ENCODE measurements around the gene AKNA.

The AKNA gene

DNA sequence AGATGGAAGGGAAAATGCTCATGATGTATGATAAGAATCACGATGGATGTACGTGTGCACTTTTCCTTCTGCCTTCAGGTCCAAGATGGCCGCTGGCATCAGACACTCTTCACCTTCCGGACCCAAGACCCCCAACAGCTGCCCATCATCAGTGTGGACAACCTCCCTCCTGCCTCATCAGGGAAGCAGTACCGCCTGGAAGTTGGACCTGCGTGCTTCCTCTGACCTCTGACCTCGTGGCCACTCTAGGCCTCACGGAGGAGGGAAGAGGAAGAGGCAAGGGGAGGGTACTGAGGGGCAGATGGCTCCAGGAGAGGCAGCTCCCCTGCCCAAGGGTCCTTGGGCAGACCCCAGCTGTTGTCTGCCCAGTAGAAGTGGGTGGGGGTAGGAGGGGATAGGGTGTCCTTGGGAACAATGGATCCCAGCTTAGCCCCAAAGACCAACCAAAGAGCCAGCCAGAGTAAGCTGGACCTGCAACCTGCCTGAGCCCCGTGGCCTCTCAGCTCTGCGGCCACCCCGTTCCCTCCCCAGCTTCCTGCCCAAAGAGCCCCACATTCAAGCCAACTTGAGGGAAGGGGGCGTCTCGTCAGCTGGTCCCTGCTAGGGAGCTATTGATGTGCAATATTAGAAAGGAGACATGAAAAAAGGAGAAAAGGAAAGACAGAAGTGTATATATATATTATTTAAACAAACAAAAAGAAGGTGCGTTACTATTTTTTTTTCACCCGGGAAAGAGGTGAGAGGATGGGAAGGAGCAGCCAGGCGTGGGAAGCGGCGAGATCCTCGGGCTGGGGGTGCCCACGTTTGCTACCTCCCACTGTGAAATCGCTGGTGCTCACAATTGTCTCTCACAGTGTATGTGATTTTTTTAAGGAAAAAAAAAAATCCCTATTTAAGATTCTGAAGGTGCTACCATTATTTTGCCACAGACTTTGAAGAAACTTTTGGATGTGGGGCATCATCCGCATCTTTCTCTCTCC, 77.0 kb downstream of the AKNA start:
- in situ Hi-C loops (cut with MboI; ENCODE audit: low sequenced_read_pairs): no loop called here

DNA sequence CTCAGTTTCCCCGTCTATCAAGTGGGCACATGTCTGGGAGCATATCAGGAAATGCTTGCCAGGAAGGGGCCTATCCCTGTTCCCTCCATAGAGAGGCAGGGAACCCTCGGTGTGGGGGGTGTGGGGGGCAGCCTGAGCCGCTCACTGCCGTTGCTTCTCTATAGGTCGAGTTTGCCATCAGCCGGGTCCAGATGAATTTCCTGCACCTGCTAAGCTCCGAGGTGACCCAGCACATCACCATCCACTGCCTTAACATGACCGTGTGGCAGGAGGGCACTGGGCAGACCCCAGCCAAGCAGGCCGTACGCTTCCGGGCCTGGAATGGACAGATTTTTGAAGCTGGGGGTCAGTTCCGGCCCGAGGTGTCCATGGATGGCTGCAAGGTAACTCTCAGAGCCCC, 78.7 kb downstream of the AKNA start:
- in situ Hi-C loops (cut with MboI; ENCODE audit: low sequenced_read_pairs): no loop called here

DNA sequence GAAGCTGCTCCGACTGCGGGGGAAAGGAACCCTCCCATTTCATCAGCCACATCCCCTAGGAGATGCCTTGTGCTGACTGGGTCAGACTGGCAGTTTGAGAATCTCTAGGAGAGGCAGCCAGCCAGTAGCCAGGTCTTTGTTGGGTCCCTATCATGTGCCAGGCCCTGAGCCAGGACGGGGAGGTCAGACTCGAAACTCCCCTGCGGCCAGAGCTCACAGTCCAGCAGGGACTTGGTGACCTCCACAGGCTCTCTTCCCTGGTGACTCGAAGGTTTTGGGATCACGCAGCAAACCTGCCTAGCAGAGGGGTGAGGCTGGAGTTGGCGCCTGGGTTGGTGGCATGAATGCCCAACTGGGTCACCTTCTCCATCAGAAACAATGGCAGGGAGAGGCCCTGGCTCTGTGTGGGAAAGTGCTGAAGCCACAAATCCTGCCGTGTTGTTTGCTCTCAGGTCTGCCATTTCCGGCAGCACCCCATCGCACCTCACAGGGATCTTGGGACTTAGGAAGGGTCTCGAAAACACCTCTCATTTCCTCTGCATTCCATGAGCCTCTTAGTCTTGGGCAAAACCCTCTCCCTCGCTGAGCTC, 79.3 kb downstream of the AKNA start:
- in situ Hi-C loops (cut with MboI; ENCODE audit: low sequenced_read_pairs): no loop called here

DNA sequence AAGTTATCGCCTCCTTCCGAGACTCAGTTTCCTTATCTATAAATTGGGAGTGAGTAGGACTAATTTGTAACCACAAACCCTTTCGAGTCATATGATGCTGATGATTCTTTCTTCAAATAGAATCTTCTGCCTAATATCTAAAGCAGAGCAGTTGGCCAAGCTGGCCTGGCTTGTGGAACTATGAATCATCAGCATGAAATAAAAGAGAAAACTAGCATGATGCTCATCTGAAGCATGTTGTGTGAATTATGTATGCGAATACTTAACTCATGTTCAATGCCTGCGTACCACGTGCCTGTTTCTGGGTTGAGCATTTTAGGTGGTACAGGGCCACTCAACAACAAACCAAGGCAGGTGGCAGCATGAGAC, 79.9 kb downstream of the AKNA start:
- in situ Hi-C loops (cut with MboI; ENCODE audit: low sequenced_read_pairs): no loop called here

DNA sequence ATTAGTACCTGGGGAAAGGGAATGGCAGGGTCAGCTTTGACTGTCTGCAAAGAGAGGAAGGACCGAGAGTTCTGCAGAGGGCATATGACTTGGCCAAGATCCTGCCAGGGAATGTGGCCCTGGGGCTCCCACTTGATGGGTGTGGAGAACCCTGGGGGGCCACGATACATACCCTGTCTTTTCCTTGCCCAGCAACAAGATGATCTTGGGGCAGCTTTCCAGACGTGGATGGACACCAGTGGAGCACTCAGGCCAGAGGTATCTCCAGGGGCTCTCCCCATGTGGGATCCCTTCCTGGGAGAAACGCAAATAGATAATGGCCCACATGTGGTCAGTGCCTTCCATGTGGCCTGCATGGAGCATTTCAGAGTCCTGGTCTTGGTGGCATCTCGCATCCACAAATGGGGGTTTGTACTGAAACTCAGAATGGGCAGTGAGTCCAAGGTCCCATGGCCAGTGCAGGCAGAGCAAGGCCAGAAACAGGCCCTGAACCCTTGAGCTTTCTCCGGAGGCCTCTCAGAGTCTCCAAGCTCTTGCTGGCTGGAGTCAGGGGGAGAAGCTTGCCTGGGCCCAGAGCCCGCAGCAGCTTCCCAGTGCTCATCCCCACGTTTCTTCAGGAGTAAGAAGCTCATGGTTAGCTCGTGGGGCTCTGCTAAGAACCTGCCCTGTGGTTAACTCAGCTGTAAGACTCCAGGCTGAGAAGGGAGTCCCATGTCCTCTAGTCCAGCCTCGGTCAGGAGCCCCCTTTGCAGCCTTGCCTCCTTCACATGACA, 83.2 kb downstream of the AKNA start:
- in situ Hi-C loops (cut with MboI; ENCODE audit: low sequenced_read_pairs): no loop called here

DNA sequence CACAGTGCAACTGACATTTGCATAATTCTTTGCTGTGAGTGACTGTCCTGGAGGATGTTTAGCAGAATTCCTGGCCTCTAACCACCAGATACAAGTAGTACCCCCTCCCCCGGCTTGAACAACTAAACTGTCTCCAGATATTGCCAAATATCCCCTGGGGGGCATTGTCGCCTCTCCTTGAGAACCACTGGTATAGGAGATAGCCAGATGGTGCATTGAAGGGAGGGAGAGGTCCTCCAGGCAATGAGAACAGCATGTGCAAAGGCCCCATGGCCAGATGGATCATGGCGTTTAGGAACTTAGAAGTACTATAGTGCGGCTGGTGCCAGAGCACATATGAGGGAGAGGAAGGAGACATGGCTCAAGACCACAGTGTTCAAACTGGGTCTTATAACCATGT, 83.8 kb downstream of the AKNA start:
- in situ Hi-C loops (cut with MboI; ENCODE audit: low sequenced_read_pairs): no loop called here

DNA sequence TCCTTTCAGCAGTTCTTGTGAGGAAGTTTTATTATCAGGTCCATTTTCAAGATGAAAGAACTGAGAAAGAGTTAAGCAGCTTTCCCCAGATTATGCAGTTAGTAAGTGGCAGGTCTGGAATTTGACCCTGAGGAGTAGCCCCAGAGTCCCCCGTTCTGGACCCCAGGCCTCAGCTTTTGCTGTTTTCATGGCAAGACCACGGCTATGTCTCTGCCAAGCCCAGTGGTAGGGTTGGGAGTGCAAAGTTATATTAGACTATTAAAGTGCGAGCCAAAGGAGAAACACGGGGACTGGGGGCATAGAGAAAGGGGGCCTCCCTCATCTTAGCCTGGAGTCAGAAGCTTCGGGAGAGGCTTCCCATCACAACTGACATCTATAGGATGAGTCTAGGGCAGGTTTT, 84.2 kb downstream of the AKNA start:
- in situ Hi-C loops (cut with MboI; ENCODE audit: low sequenced_read_pairs): no loop called here

DNA sequence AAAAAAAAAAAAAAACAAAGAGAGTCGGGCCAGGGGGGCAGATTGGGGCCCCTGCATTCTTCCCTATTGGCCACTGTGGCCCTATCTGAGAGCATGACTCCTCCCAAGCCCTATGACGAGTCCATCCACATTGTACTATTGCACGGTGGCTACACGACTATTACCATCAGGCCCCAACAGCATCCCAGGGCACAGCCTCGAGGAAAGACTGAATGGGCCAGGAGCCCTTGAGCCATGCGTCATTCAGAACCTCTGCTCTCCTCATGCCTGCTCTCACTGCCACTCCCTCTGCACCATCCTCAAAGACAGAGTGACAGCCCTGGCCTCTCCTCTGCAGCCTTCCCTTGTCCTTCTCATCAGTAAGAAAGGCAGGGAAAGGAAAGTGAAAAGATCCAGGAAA, 85.1 kb downstream of the AKNA start:
- in situ Hi-C loops (cut with MboI; ENCODE audit: low sequenced_read_pairs): no loop called here

DNA sequence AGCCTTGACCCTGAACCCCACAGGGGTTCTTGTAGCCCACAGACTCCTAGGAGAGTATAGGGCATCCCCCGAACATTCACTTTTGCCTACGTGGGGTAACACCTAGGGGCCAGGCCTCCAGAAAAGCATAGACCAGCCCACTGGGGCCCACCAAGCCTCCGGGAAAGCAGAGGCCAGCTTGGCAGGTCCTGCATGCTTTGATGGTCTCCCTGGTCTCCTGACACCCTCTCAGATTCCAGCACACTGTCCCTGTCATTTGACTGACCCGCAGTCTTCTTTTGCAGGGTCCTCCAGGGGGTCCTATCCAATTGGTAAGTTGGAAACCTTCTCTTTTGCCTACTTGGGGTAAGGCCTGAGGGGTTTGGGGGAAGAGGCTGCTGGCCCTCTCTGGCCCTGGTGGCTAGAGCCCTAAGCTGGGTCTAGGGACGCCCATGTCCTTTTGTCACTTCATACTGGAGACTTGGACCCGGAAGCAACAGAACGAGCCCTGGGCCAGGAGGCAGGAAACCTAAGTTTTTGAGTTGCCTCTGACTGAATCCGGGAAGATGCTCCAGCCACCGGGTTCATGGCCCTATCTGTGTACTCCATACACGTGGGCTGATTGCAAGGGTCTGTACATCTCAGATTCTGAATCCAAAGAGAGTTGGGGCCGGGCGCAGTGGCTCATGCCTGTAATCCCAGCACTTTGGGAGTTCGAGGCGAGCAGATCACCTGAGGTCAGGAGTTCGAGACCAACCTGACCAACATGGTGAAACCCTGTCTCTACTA, 85.8 kb downstream of the AKNA start:
- in situ Hi-C loops (cut with MboI; ENCODE audit: low sequenced_read_pairs): no loop called here

DNA sequence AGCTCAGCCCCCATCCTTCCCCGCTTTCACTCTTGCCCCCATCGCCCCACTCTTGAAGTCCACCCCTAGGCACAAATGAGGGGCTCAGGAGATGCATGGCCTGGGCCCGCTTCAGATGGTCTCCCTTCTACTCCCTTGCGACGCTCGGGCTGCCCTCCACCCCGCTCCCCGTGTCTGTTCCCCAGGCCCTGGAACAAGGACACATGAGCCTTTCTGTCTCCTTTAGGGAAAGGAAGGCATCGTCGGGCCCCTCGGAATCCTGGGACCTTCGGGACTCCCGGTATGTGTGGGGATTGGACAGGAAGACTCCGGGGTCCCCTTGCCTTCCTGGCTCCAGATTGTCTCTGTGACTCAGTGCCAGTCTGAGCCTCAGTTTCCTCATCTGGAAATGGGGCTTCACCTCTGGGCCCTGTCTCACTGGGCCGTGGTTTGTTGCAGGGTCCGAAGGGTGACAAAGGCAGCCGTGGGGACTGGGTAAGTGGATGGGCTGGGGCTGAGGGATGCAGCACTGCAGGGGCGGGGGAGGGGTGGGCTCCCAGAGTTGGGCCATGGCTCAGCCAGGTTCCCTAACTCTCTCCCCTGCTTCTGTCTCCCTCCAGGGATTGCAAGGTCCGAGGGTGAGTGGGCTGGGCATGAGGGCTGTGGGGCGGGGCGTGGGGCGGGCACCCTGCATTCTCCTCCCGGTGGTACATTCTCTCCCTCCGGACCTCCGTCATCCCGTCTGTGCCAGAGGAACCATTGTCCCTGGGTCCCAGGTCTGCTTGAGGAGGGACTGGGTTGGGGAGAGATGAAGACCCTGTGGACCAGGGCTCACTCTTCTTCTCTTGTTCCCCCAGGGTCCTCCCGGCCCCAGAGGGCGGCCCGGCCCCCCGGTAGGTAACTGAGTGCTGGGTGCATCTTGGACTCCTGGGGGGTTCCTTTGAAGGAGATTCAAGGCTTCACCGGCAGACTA, 86.7 kb downstream of the AKNA start:
- in situ Hi-C loops (cut with MboI; ENCODE audit: low sequenced_read_pairs): no loop called here

DNA sequence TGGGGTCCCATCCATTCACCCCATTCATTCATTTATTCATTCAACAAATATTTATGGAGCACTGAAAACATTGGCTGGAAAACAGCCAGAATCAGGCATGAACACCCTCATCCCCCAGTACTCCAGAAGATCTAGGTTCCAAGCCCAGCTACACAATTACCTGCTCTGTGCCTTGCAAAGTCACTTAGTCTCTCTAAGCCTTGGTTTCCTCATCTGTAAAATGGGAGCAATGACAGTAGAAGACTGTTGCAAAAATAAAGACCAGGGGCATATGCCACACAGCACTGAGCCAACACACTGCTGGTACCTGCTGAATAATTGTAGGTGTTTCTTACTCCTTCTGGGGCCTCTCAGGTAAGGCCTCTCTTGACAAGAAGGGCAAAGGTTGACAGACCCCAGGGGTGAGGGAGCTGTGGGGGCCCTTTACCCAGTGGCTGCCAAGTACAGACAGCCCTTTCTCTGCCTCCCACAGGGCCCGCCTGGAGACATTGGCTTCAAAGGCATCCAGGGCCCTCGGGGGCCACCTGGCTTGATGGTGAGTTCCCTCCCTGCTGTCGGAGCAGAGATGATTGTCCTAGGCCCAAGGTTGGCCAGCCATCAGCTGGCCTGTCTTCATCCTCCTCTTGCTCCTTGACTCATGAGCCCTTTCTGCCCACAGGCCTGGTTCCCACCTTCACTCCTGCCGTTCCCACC, 87.5 kb downstream of the AKNA start:
- in situ Hi-C loops (cut with MboI; ENCODE audit: low sequenced_read_pairs): no loop called here

DNA sequence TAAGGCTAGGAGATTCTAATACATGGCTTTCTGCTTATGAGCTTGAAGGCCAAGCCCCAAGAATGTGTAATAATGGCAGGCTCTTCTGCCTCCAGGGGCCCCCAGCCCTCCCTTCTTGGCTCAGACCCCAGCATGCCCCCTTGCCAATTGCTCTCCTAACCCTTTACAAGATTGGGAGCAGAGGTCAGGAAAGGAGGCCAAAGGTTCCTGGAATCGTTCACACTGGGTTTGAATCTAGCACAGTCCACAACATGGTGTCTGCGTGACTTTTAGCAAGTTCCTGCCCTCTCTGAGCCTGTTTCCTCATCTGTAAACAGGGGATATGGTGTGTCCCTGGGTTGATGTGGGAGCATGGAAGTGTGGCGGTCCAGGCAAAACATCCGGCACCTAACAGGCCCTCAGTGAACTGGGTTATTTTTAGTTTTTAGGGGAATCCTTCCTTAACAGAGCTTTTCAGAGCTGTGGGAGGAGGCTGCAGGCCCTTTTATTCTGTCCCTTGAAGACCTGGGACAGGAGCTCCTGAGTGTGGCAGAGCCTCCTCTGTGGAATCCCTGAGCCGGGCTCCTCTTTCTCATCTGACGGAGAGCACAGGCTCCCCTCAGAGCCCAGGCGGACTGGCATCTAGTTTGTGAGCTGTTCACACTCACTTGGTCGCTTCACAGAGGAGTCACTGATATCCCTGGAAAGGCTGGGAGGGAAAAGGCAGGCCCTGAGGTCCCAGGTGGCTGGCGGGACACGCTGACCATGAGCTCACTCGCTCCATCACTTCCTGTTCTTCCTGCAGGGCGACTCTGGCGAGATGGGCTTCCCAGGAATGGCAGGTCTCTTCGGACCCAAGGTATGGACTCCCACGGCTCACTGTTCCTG, 88.3 kb downstream of the AKNA start:
- in situ Hi-C loops (cut with MboI; ENCODE audit: low sequenced_read_pairs): loop anchor here (25.0 kb wide), 1 partner anchor 587 kb away; no protein-coding TSS in a partner anchor

DNA sequence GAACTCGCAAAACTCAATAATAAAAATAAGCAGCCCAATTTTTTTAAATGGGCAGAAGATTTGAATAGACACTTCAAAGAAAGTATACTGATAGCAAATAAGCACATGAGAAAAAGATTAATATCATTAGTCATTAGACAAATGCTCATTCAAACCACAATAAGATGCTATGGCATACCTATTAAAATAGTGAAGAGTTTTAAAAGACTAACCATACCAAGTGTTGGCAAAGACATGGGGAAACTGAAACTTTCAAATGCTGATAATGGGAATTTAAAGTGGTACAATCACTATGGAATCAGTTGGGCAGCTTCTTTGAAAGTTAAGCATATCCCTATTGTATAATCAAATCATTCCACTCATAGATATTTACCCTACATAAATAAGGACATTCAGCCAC, 91.4 kb downstream of the AKNA start:
- in situ Hi-C loops (cut with MboI; ENCODE audit: low sequenced_read_pairs): loop anchor here (25.0 kb wide), 1 partner anchor 584 kb away; no protein-coding TSS in a partner anchor

DNA sequence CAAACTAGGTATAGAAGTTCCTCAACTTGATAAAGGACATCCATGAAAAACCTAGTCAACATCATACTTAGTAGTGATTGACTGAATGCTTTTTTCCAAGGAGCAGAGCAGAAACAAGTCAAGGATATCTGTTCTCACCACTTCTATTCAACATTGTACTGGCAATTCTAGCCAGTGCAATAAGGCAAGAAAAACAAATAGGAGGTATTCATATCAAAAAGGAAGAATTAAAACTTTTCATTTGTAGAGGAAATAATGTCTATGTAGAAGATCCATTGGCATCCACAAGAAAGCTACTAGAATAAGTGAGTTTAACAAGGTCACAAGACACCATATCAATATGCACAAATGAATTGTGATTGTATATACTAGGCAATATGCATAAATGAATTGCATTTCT, 93.1 kb downstream of the AKNA start:
- in situ Hi-C loops (cut with MboI; ENCODE audit: low sequenced_read_pairs): loop anchor here (25.0 kb wide), 1 partner anchor 582 kb away; no protein-coding TSS in a partner anchor

DNA sequence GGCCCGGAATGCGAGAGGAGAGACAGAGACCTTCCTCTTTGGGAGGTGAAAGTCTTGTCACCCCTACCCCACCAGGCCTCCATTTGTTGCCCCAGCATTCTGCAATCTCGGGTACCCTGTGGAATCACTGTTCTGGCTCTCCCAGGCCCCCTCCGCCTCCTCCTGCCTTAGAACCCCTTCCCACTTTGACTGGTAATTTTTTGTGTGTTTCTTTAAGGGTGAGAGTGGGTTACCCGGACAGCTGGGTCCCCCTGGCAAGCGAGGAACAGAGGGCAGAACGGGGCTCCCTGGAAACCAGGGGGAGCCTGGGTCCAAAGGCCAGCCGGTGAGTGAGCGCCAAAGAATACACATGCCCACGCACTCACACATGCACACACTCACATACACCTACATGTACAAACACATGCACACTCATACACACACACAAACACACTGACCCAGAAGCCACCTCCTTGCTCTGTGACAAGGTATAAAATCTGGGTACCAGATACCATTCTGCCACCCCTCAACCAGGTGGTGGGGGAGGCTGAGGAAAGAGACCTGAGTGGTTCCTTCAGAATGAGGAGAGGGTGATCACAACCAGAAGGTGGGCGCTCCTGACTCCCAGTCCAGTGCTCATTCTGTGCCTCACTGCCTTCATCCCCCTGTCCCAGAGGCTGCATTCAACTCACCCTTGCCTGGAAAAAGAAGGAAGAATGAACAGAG, 95.7 kb downstream of the AKNA start:
- in situ Hi-C loops (cut with MboI; ENCODE audit: low sequenced_read_pairs): loop anchor here (25.0 kb wide), 1 partner anchor 580 kb away; no protein-coding TSS in a partner anchor

DNA sequence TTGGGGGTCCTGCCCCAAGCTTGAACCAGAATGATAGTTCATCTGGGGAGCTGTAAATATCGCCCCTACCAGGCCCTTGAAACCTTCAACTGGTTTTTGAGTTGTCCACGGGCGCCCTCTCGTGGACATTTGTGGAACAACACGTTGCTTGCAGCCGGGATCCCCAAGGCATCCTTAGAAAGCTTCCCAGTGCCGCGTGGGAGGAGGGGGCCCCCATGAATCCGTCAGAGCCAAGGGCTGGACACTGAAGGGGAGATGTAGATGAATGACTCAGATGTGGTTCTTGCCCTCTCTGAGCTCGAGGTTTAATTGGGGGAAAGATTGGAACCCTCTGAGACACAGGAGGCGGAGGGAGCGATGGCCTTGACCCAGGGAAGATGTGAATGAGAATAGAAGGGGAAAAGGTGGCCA, 96.7 kb downstream of the AKNA start:
- in situ Hi-C loops (cut with MboI; ENCODE audit: low sequenced_read_pairs): loop anchor here (25.0 kb wide), 1 partner anchor 579 kb away; no protein-coding TSS in a partner anchor

DNA sequence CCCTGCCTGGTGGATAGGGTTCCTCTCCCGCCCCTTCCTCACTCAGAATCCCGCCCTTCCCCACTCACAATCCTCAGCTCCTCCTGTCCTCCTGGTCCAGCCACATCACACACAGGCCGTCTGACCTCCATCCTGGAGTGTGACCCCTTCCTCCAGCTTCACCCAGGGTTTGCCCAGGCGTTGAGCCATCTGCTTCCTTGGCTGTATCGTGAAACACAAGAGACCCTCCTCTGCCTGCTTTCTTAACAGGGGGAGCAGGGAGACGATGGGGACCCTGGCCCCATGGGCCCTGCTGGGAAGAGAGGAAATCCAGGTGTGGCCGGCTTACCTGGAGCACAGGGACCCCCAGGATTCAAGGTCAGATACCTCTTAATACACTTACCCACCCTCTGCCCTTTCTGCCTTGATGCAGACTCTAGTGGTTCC, 97.2 kb downstream of the AKNA start:
- in situ Hi-C loops (cut with MboI; ENCODE audit: low sequenced_read_pairs): loop anchor here (25.0 kb wide), 1 partner anchor 578 kb away; no protein-coding TSS in a partner anchor
